Body of pancreas (tissue), 4 donors: ENCODE results near the gene FPR2. TPM values are rescaled to one million over a fixed set of nuclear protein-coding genes. Genes with fewer than 3 reads are reported as not detected.
"Not testable (repeated sequence)": the region's sequence is repeated elsewhere in the genome, so short reads cannot be mapped to it uniquely, and the experiment has no call there.

Experiments used
- ATAC-seq: fragments of 150-250 bp; one replicate; pipeline ENCODE4 v1.9.1; 2016
- DNase-seq, 4 donors: peaks; one replicate each; pipeline ENCODE4 v3.0.0-alpha.2; 2019
- H3K27ac ChIP-seq, 4 donors: fragments of 200-600 bp; sonication (generic); 1 replicate in 3 of 4; 2 replicates in 1 of 4; pipeline versions ENCODE4 v1.5.1 to v1.6.1; 2016 to 2019; ENCODE audit warnings: mild to moderate bottlenecking in 1 of 4, mixed read lengths in 1 of 4, moderate library complexity in 1 of 4
- H3K27me3 ChIP-seq, 2 donors: fragments of 200-600 bp; sonication (generic); one replicate each; pipeline ENCODE4 v1.6.0; 2016; ENCODE audit warnings: mild to moderate bottlenecking in 1 of 2
- H3K36me3 ChIP-seq, 2 donors: fragments of 200-600 bp; sonication (generic); replicated peaks in 1 of 2; 2 replicates each; pipeline ENCODE4 v1.5.1; 2016; ENCODE audit warnings: low read depth in 2 of 2; ENCODE audit not compliant: insufficient read depth in 1 of 2
- H3K4me1 ChIP-seq: fragments of 200-600 bp; sonication (generic); one replicate; pipeline ENCODE4 v1.6.0; 2016
- H3K4me3 ChIP-seq, 2 donors: fragments of 200-600 bp; sonication (generic); 1 replicate in 1 of 2; 2 replicates in 1 of 2; pipeline ENCODE4 v1.5.1; 2016 to 2019
- H3K9me3 ChIP-seq, 3 donors: fragments of 200-600 bp; sonication (generic); 1 replicate in 2 of 3; 2 replicates in 1 of 3; pipeline ENCODE4 v1.5.1; 2016
- CTCF ChIP-seq, 7 experiments: fragments of 450-650 bp in 4 of 7; fragments of 200-600 bp in 3 of 7; sonication (generic) in 3 of 7; IDR thresholded peaks; one replicate each; pipeline ENCODE4 v1.5.1; 2016 to 2019; ENCODE audit warnings: antibody characterized with exemption in 7 of 7
- POLR2A ChIP-seq, 3 donors: fragments of 450-650 bp; IDR thresholded peaks; one replicate each; pipeline ENCODE4 v1.6.1; 2016; ENCODE audit warnings: antibody characterized with exemption in 3 of 3, mild to moderate bottlenecking in 2 of 3
- WGBS, 2 donors: methylation state at CpG; one replicate each; pipeline ENCODE4 v1.1.5; 2017; 5-methylcytosine and 5-hydroxymethylcytosine counted together
- intact Hi-C: fragments of 100-400 bp; cut with DNase I; formaldehyde crosslinking; loops from one replicate; pipeline ENCODE4 v1.15.1; 2023
- total RNA-seq, 2 donors: library from RNA; depleted of rRNA; stranded (reverse); fragments of >200 nt; gene quantifications; one replicate each; pipeline ENCODE4 v1.1.0, GENCODE V29; 2016

FPR2 gene
- total RNA-seq, 2 donors from 2014 or later: 0.78 TPM; not detected in 1

- no peak for DNase-seq
- intact Hi-C loops: no loop called here
- TF ChIP-seq CTCF (IDR thresholded peaks at IDR 0.05) (no peak), POLR2A (IDR thresholded peaks at IDR 0.05) (no peak)
- no peak for ATAC-seq
- Histone ChIP-seq H3K36me3 (no peaks in the 10 kb centered on the region), H3K27me3 (no peaks in the 10 kb centered on the region), H3K27ac (no peak overlapping the region), H3K4me1 (no peaks in the 10 kb centered on the region), H3K4me3 (no peak overlapping the region), H3K9me3 (no peaks in the 10 kb centered on the region)
- WGBS, 2 donors: 45 to 60% methylated on average over 2 of the region's 2 CpGs
These were observed 41.8 kb downstream of the FPR2 start for GRCh38 chr19:51802775-51803174.

- WGBS, 2 donors: 67 to 80% methylated on average over 4 of the region's 4 CpGs
- TF ChIP-seq POLR2A (IDR thresholded peaks at IDR 0.05) (no peak), CTCF (IDR thresholded peaks at IDR 0.05) (no peak)
- H3K4me1 ChIP-seq: no peaks in the 10 kb centered on the region
- DNase-seq (no peak), ATAC-seq (no peak)
- no peaks in the 10 kb centered on the region for H3K27me3 ChIP-seq
- no peak overlapping the region for H3K4me3 ChIP-seq
- H3K27ac ChIP-seq: peak overlapping the region in 1 of 4 donors; percentile 51
- H3K9me3 ChIP-seq: no peaks in the 10 kb centered on the region
- no peaks in the 10 kb centered on the region for H3K36me3 ChIP-seq
- intact Hi-C loops: no loop called here
These were observed 42.5 kb downstream of the FPR2 start for GRCh38 chr19:51803519-51803918.

GRCh38 chr19:51803967-51804366 is 43.0 kb downstream of the FPR2 start:
- H3K4me3 ChIP-seq: no peak overlapping the region
- ATAC-seq (no peak), DNase-seq (no peak)
- H3K27me3 ChIP-seq: no peaks in the 10 kb centered on the region
- H3K4me1 ChIP-seq: no peaks in the 10 kb centered on the region
- TF ChIP-seq POLR2A (IDR thresholded peaks at IDR 0.05) (no peak), CTCF (IDR thresholded peaks at IDR 0.05) (no peak)
- H3K27ac ChIP-seq: peak overlapping the region in 1 of 4 donors; percentile 51
- no peaks in the 10 kb centered on the region for H3K9me3 ChIP-seq
- WGBS, 2 donors: 25 to 32% methylated on average over 5 of the region's 5 CpGs
- intact Hi-C loops: no loop called here
- H3K36me3 ChIP-seq: no peaks in the 10 kb centered on the region

DNA sequence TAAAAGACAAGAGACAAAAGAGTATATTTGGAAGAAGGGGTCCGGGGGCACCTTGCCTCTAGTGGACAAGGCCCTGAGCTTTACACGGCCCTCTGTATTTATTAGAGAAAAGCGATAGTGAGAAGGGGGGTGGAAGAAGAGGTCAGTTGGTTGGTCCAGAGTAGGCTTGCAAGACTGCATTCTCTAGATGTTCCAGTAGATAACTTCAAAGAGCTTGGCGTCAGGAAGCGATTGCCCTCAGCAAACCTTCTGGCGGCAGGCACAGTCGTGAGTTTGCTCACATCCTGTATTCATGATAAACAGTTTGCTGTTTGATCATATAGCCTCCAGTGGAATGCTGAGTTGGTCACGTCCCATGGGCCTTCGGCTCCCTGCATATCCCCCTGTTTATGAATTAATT is 43.8 kb downstream of the FPR2 start:
- H3K4me1 ChIP-seq, H3K9me3 ChIP-seq, H3K4me3 ChIP-seq, intact Hi-C loops, H3K27me3 ChIP-seq, H3K27ac ChIP-seq, H3K36me3 ChIP-seq, DNase-seq, ATAC-seq: not testable (repeated sequence)
- 61 to 62% methylated on average over 9 of the region's 9 CpGs for WGBS, 2 donors

- WGBS, 2 donors: 72 to 79% methylated on average over 8 of the region's 8 CpGs
- ATAC-seq, H3K4me1 ChIP-seq, H3K4me3 ChIP-seq, intact Hi-C loops, H3K27me3 ChIP-seq, H3K9me3 ChIP-seq, H3K36me3 ChIP-seq, DNase-seq, H3K27ac ChIP-seq: not testable (repeated sequence)
These were observed 44.4 kb downstream of the FPR2 start for GRCh38 chr19:51805396-51805795.

DNA sequence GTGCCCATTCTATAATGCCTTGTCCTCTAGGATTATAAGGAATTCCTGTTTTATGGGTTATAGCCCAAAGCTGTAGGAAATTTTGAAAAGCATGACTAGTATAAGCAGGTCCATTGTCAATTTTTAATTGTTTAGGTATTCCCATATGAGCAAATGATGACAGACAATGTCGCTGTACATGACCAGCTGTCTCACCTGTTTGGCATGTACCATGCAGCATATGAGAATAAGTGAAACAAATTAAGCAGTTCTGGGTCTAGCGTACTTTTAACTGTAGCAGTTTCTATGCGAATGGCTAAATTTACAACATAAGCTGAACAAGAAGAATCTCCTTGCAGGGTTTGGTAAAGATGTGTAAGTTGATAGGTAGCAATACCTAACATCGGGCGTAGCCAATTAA is 45.6 kb downstream of the FPR2 start:
- WGBS, 2 donors: 84 to 92% methylated on average over 5 of the region's 5 CpGs
- H3K4me1 ChIP-seq, H3K4me3 ChIP-seq, H3K27me3 ChIP-seq, H3K36me3 ChIP-seq, DNase-seq, ATAC-seq, H3K9me3 ChIP-seq, intact Hi-C loops, H3K27ac ChIP-seq: not testable (repeated sequence)
